Esophagus mucosa (tissue), 1 donor: Measurements from ENCODE around the gene RLF. TPM values are rescaled to one million over a fixed set of nuclear protein-coding genes. Genes with fewer than 3 reads are reported as not detected.

ENCODE experiments used
- ATAC-seq: fragments of 200-7000 bp; cut with Tn5 transposase; one replicate; pipeline ENCODE4 v1.9.1; 2020
- total RNA-seq: library from RNA; stranded (reverse); gene quantifications from one replicate; pipeline ENCODE4 v1.2.4, GENCODE V29; 2023
- donor health status: DM: yes; HTN: yes; CAD: no.

The RLF gene
- total RNA-seq, 1 donor from 2014 or later = 10.0 TPM

DNA sequence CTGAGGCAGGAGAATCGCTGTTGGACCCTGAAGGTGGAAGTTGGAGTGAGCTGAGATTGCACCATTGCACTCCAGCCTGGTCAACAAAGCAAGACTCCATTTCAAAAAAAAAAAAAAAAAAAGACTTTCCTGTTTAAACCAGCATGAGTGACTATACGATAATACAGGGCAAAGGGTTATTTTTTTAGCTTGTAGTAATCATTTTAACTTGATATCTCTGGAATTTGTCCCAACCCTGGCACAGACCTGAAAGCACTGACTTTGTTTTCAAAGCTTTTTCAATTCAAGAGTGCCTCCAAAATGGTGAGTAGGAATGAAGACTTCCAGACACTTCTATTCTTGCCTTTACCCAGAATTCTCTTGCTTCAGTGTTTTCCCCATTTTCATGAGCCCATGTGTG is 82.2 kb downstream of the RLF start:
- no peak for ATAC-seq

DNA sequence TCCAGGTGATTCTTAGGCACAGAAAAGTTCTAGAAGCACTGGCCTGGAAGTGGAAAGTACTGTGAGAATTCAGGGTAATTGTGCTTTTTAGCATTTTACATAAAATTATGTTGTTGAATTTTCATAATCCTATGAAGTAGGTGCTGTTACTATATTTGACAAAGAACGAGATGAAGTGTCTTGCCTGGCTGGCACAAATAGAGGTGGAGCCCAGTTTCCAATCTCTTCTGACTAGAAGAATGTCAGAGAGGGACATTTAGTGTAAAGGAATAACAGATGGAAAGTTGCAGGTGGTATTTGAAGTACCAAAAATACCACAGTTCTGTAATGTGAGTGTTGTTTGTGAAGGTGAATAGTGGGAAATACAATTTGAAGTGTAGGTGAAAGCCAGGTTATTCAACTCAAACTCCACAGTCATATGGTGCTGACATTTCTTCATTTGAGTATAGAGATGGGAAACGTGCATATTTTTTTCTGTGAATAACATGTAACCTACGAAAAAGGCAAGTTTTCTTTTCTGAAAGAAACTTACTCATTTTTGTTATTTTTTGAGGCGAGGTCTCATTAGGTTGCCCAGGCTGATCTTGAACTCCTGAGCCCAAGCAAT is 83.1 kb downstream of the RLF start:
- ATAC-seq = no peak

DNA sequence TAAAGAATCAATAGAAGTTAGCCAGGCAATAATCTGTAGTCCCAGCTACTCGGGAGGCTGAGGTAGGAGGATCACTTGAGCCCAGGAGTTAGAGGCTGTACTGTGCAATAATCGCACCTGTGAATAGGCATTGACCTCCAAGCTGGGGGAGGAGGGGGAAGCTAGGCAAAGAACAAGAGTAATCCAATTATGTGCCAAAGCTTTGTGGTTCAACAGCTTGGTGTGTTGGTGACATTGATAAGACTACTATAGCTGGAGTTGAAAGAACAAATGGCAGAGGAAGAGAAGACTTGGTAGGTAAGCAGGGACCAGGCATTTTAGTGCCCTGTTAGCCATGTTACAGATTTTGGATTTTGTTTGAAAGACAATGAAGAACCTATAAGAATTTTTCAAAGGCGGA is 84.5 kb downstream of the RLF start:
- no peak for ATAC-seq

DNA sequence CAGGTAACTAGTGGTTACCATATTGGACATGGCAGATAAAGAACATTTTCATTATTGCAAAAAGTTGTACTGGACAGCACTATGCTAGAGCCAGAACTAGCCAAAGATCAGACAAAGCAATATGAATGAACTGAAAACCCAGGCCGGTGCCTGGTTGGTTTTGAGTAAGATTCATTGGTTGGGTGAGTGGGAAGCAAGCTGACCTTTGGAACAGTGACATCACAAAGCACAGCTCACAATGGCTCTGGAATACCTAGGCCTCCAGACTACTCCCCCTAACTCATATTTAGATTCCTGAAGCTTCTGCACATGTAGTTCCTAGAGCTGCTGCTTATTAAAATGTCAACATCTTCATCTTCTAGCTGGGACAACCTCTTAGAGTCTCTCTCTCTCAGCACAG is 86.5 kb downstream of the RLF start, which contains the start of gene TMCO2:
TMCO2 (plus strand) TSS at position 283 of the 400 bp plus-strand sequence; CDS start at position 340, 57 bp downstream.
- ATAC-seq = no peak

DNA sequence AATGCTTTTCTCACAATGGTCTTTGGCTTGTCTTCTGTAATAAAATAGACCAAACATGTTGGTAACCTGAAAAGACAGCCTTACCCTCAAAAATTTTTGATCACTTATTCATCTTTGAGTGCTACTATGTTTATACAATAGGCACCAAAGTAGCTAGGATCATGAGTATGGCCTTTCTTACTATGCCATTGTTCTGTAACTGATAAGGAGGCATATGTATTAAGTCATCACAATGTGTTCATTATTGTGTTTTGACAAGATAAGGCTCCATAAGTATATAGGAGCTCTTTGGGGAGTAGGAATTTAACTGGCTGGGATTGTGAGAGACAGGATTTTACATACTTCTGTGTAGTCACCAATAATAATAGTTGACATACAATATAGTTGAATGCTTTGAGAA is 87.2 kb downstream of the RLF start:
- no peak for ATAC-seq

DNA sequence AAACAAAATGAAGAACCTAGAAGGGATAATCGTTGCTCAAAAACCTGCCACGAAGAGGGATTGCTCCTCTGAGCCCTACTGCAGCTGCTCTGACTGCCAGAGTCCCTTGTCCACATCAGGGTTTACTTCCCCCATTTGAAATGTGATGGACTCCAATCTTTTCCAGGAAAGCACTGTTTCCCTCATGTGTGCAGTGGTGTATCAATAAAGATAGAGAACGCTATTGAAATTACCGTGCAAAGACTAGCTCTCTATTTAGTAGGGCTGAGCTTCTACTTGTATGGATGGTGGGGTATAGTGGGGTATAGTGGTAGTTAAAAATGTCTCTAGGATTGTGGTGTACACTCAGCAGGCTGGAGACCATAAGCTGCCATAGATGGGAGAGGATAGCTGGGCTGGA is 90.3 kb downstream of the RLF start:
- ATAC-seq = no peak

DNA sequence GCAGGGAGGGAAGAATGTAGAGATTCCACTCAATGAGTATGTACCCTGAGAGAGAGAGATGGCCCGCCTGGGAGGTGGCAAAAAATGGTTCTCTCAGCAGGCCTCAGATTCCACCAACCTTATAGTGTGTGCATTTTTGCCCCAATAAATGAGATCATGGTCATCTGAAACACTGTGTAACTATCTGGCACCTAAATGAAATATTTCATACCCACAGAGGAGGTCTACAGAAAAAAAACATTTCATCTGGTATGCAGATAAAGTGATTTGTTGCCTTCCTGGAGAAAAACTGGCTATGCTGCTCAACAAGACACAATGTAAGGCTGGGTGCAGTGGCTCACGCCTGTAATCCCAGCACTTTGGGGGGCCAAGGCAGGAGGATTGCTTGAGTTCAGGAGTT is 91.4 kb downstream of the RLF start:
- ATAC-seq = no peak

DNA sequence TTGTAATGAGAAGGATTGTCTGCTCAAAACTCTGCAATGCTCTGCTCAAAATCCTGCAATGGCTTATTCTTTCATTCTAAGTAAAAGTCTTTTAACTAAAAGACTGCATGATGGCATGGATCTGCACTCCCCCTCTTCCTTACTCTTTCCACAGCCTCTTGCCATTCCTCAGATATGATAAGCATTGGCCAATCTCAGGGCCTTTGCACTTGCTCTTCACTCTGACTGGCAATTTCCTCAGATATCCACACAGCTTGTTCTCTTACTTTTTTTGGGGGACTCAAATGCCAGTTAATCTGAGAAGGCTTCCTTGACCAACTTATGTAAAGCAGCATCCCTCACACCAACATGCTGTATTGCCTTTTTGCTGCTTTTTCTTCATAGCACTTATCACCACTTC is 94.0 kb downstream of the RLF start:
- no peak for ATAC-seq

DNA sequence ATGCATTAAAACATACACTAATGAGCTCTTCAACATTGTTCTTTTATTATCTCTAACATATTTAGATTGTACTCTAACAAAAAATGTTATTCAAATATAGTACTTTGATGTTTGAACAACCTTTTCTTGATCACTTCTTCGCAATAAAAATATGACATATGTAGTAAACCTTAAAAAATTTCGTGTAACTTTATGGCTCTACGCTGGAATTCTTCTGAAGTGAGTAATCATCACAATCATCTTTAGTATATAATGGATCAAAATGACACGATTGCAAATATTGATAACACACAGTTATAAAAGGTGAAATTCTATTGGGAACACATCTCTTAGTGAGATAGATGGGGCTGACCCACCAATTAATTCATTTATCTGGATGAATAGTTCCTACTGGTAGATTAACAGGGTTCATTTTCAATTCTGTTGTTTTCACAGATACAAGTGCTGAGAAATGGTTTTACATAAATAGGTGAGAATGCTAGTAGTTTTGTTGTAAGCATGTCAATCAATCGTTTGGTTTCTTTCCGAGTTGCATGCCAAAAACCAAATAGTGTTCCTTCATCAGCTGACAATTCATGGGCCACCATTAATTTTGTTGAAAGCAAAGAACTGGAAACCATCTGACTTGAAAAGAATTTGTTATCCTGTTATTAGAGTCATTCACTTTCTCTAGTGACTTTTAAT is 95.4 kb downstream of the RLF start:
- no peak for ATAC-seq

DNA sequence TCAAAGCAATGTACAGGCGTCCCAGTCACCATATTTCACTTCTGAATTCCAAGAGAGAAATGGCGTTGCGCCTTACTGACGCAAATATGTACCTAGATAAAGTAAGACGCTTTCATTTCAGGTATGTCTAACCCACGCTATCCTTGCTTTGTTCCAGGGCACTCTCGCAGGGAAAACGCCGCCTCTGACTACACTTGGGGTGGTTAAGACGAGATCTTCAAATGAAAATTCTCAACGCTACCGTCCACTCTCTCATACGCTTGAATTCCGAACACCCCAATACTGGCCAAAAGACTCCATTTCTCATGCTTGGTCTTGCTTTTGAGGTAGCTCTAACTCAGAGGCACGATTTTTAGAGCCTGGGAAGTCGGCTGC is 96.1 kb downstream of the RLF start:
- no peak for ATAC-seq

DNA sequence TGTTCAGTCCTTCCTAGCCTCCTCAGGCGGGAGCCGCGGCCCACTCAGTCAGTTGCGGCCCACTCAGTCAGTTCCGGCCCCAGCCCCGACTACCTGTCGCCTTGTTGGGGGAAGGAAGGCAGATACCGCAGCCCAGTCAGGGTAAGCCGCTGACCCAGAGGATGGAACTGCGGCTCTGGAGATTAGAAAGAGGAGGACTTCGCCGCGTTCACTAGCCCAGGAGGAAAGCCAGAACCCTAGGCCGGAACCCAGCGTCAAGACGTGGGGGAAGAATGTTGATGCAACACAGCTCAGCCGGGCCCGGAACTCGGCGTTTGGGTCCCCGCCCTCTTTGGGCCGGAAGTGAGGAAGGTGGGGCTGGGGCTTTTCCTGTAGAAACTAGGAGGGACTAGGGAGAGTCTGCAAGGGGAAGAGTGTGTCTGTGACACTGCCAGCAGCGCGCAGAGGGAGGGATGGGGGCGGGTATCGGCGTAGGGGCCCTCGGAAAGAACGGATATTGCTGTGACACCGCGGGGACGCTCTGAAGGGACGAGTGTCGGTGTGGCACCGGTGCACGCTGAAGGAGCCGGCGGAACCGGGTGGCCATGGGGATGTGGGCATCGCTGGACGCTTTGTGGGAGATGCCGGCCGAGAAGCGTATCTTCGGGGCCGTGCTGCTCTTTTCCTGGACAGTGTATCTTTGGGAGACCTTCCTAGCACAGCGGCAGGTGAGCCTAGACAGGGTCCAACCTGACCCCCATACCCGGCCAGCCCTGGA is 96.7 kb downstream of the RLF start, which contains the start of gene ZMPSTE24:
ZMPSTE24 (plus strand) TSS at position 549 of the 757 bp plus-strand sequence; CDS start at position 585, 36 bp downstream.
- ATAC-seq = peak; percentile 100

DNA sequence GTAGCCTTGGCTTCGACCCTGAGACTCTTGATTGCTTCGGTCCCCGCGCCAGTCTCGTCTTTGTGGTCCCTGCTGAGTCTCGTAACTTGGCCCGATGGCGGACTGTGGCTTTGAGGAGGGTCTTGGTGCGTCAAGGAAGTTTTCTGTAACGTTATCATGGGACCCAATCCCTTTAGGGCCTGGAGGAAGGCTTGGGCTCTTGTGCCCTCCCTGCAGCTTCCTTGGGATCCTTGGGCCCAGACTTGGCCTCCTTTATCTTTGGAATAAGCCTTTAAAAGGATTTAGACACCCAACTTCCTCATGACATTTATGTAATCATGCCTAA is 97.2 kb downstream of the RLF start:
- no peak for ATAC-seq

DNA sequence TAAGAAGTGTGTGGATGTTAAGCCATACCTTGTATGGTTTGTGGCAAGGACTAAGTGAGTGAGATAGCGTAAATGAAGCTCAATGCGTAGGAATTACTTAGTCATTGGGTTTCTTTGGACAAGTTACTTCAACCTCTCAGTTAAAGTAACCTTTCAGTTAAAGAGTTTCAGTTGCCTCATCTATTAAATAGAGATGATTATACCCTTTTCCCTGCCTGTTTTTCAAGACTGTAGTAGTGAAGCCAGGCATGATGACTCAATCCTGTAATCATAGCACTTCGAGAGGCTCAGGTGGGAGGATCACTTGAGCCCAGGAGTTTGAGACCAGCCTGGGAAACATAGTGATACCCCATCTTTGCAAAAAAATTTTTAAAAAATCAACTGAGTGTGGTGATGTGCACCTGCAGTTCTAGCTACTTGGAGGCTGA is 103.2 kb downstream of the RLF start:
- no peak for ATAC-seq

DNA sequence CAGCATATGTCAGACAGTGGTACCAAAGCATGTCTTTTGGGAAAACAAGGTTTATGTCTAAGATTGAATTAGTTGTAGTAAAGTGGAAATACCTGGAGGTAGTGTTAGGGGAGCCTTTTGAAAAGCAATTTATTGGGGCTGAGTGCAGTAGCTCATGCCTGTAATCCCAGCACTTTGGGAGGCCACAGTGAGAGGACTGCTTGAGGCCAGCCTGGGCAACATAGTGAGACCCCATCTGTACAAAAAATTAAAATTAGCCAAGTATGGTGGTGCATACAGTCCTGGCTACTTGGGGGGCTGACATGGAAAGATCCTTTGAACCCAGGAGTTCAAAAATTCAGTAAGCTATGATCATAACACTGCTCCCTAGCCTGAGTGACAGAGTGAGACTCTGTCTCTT is 104.1 kb downstream of the RLF start:
- no peak for ATAC-seq

DNA sequence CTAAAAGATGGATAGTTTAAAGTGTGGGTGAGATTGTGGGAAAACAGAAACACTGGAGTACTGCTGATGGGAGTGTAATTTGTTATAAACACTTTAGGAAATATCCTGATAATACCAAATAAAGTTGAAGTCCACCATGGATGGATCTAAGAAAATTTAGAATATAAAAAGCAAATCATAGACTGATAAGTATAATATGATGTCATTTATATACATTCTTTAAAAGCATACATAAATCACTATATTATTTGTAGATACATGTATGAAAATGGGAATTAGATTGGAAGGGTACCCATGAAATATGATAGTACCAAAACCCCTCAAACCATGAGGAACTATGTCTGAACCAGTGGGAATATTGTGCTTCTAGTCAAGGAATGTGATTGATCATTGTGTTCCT is 104.7 kb downstream of the RLF start:
- no peak for ATAC-seq

DNA sequence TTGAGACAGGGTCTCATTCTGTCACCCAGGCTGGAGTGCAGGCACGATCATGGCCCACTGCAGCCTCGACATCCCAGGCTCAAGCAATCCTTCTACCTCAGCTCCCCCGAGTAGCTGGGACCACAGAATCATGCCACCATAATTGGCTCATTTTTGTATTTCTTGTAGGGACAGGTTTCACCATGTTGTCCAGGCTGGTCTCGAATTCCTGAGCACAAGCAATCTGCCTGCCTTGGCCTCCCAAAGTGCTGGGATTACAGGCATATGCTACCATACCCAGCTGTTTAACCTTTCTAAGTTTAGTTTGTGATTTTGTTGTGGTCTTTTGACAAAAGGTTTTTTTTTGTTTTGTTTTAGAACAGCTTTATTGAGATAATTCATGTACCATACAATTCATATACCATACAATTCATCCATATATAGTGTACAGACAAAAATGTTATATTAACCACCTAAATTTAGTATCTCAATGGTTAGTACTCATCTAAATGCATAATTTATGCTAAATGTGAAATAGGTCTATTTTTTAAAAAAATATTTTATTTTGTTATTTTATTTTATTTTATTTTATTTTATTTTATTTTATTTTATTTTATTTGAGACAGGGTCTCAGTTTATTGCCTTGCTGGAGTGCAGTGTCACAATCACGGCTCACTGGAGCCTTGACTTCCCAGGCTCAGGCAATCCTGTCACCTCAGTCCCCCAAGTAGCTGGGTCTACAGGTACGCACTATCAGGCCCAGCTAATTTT is 105.8 kb downstream of the RLF start:
- no peak for ATAC-seq

DNA sequence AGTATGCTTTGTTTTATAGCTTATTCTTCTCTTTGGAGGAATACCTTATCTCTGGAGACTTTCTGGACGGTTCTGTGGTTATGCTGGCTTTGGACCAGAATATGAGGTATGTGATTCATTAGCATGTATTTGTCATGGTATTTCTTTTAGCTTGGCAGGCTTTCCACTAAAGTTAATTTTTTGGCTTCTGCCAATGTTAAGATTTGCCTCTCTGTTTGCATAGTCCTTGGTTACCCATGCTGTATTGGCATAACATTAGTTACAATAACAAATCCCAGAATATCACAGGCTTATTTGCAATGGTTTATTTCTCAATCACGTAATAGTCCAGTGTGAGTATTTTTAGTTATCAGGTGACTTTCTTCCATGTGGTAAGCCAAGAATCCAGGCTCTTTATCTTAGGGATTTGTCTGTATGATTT is 106.6 kb downstream of the RLF start:
- ATAC-seq = peak; percentile 71

DNA sequence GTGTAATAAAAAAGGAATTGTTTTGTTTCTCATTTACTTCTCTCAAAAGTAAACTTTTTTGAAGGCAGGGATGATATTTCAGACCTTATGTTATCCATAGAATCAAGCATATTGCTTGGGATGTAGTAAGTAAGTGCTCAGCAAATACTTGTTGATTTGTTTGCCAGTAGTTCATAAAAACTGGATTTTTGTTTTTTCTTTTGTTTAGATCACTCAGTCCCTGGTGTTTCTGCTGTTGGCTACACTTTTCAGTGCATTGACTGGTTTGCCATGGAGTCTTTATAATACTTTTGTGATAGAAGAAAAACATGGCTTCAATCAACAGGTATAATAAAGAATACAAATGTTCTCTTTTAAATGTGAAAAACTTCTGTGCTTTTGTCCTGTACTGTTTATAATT is 107.0 kb downstream of the RLF start:
- ATAC-seq = no peak

DNA sequence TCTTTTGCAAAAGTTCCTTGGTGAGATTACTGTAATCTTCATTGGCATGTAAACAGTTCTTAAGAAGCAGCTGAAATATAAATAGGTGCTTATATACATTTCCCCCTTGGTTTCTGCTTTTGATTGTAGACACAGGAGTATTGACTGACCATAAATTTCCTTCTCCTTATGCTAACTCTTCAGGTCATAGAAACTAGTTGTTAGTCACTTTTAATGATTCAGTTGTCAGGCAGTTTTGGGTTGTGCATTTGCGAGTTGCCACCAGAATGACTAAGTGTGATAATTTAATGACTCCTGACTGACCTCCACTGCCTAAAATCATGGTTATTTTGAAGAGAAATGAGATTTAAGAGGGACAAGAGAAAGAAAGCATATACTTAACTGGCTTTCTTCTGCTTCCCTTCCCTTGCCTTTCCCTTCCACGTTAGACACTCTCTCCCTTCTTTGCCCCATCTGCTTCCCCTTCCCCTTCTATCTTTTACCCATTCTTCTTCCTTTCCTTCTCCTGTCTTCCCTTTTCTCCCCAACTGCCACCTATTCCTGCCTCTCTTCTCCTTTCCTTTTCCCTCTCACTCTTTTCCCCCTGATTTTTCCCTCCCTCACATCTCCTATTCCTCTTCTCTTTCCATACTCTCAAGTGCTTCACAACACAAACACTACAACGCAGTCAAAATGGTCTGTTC is 109.1 kb downstream of the RLF start:
- peak; percentile 41 for ATAC-seq

DNA sequence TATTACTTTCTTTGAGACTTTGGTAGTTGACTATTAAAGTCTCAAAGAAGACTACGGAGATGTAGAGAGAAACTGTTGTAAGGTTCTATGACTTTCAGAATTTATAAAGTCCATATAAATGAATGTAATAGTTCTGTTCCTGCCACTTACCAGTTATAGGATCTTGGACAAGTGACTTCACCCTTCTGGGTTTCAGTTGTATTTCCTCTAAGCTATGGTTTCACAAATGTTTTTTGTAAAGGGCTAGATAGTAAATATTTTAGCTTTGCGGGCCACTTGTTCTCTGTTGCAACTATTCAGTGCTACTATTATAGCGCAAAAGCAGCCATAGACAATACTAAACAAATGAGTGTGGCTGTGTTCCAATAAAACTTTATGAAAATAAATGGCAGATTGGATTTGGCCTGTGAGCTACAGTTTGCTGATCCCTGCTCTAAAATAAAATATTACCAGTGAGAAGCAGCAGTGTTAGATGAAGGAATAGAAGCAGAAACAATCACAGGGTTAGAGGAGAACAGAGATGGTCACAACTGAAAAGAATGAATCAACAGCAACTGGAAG is 111.5 kb downstream of the RLF start:
- ATAC-seq = no peak

DNA sequence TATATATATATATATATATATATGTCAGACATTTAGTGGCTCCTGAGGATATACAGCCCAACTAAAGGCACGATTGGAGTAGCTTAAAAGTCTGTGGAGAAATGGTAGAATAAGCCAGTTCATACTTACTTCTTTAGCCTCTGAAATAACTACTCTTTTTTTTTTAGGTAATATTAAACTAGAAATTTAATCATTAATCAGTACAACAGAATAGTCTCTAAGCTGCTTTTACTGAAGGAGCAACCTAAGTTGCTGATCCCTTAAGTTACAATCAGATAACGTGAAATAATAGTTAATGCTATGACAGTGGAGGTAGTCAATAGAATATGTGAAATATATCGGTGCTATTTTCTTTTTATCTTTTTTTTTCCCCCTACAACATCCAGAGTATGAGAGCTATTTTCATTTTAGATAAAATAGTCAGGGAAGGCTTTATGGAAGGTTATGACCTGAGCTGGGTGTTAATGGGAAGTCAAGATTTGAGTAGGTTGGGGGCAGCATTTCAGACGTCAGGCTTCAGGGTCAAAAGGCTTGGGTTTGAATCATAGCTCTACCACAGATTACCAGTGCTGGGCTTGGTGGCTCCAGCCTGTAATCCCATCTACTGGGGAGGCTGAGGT is 112.5 kb downstream of the RLF start:
- ATAC-seq = no peak

DNA sequence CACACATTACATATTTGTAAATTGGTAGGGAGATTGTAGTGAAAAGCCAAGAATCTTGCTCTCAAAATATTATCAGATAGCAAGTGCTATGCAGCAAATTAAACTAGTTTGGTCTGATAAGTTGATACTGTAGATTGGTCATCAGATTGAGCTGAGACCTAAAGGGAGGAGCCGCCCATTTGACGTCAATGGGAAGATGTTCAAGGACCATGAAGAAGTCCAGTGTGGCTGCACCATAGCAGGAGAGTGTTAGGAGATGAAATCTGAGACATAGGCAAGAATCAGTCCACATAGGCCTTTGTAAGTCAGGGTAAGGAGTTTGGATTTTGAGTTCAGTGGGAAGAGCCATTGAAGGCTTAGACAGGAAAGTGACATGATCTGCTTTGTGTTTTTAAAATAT is 113.1 kb downstream of the RLF start:
- ATAC-seq = no peak
